Spleen (tissue), 11 donors: ENCODE measurements around the gene GET3. TPM values are rescaled to one million over a fixed set of nuclear protein-coding genes. Genes with fewer than 3 reads are reported as not detected.

Experiments
- DNase-seq: peaks from one replicate; pipeline ENCODE4 v3.0.0-alpha.2; 2020
- H3K27ac ChIP-seq, 8 donors: fragments of 200-600 bp; sonication (generic) in 7 of 8; 1 replicate in 4 of 8; 2 replicates in 4 of 8; pipeline versions ENCODE4 v1.5.0 to v1.8.0; 2016 to 2021; ENCODE audit warnings: inconsistent platforms in 4 of 8, mild to moderate bottlenecking in 4 of 8, moderate library complexity in 1 of 8
- H3K27me3 ChIP-seq, 7 donors: fragments of 200-600 bp; sonication (generic) in 6 of 7; replicated peaks in 1 of 7; 1 replicate in 4 of 7; 2 replicates in 3 of 7; pipeline versions ENCODE4 v1.5.0 to v1.8.0; 2016 to 2021; ENCODE audit warnings: inconsistent platforms in 3 of 7, mild to moderate bottlenecking in 1 of 7
- H3K36me3 ChIP-seq, 6 donors: fragments of 200-600 bp; sonication (generic) in 5 of 6; 1 replicate in 4 of 6; 2 replicates in 2 of 6; pipeline versions ENCODE4 v1.5.0 to v1.8.0; 2016 to 2021; ENCODE audit warnings: inconsistent platforms in 2 of 6
- H3K4me1 ChIP-seq, 6 donors: fragments of 200-600 bp; sonication (generic) in 5 of 6; 1 replicate in 3 of 6; 2 replicates in 3 of 6; pipeline versions ENCODE4 v1.5.0 to v1.8.0; 2016 to 2021; ENCODE audit warnings: inconsistent platforms in 3 of 6
- H3K4me3 ChIP-seq, 8 donors: fragments of 200-600 bp; sonication (generic) in 7 of 8; 1 replicate in 4 of 8; 2 replicates in 4 of 8; pipeline versions ENCODE4 v1.5.0 to v1.8.0; 2016 to 2021; ENCODE audit warnings: inconsistent platforms in 4 of 8, mild to moderate bottlenecking in 4 of 8, moderate library complexity in 2 of 8
- H3K9me3 ChIP-seq, 8 donors: fragments of 200-600 bp; sonication (generic) in 7 of 8; 1 replicate in 4 of 8; 2 replicates in 4 of 8; pipeline versions ENCODE4 v1.5.0 to v1.8.0; 2016 to 2021; ENCODE audit warnings: inconsistent platforms in 4 of 8
- POLR2A ChIP-seq, 3 donors: fragments of 450-650 bp; IDR thresholded peaks; one replicate each; pipeline ENCODE4 v1.5.1; 2017; ENCODE audit warnings: antibody characterized with exemption in 3 of 3, mild to moderate bottlenecking in 1 of 3
- POLR2AphosphoS5 ChIP-seq, 3 donors: sonication (generic); formaldehyde crosslinking; IDR thresholded peaks; one replicate each; pipeline ENCODE4 v1.5.1; 2017; ENCODE audit warnings: antibody characterized with exemption in 3 of 3
- WGBS, 5 donors: extraction: QIAGEN DNeasy Blood & Tissue Kit in 3 of 5; methylation state at CpG; one replicate each; pipeline versions ENCODE4 v1.1.5 to v1.1.7; 2013 to 2018; 5-methylcytosine and 5-hydroxymethylcytosine counted together
- intact Hi-C: fragments of 100-400 bp; cut with DNase I; formaldehyde crosslinking; loops from one replicate; pipeline ENCODE4 v1.15.0; 2023; ENCODE audit warnings: low total_unique reads
- polyA plus RNA-seq, 3 donors: library from polyadenylated mRNA; stranded (reverse); fragments of 200-250 nt; gene quantifications; one replicate each; pipeline ENCODE4 v1.2.1, GENCODE V29; 2013
- total RNA-seq, 7 donors: library from RNA; depleted of rRNA in 3 of 7; stranded (reverse); fragments of >200 nt in 3 of 7; fragmentation: NEBNext Ultra II Directional in 4 of 7; extraction: Animal tissue kit (Norgen Biotek cat#: 25700) in 4 of 7; gene quantifications; one replicate each; pipeline versions ENCODE4 v1.1.0 to v1.2.1, GENCODE V29; 2016 to 2021
- TF ChIP-seq, protein P1 (sequence below), 11 experiments: fragments of 200-600 bp in 7 of 11; fragments of 450-650 bp in 4 of 11; sonication (generic) in 4 of 11; IDR thresholded peaks in 8 of 11; conservative IDR thresholded peaks in 3 of 11; 1 replicate in 7 of 11; 2 replicates in 4 of 11; pipeline versions ENCODE4 v1.4.0 to v1.8.0; 2016 to 2021; ENCODE audit warnings: antibody characterized with exemption in 11 of 11, inconsistent platforms in 4 of 11, mild to moderate bottlenecking in 1 of 11
- donor health status: healthy with polysubstance abuse.
- donor health status: DM: no; HTN: no; CAD: no; lungs with moderate emphysema.
- donor health status: DM: no; HTN: no; CAD: no.
- donor health status: Bipolar disorder and iron deficiency.
- donor health status: healthy.
- donor health status: DM: no; HTN: no; CAD: no.
- donor health status: DM: yes; HTN: yes; CAD: no.

GET3 gene
- total and polyA plus RNA-seq, 10 donors: 32.7 to 68.0 (median 41.2) TPM

DNA sequence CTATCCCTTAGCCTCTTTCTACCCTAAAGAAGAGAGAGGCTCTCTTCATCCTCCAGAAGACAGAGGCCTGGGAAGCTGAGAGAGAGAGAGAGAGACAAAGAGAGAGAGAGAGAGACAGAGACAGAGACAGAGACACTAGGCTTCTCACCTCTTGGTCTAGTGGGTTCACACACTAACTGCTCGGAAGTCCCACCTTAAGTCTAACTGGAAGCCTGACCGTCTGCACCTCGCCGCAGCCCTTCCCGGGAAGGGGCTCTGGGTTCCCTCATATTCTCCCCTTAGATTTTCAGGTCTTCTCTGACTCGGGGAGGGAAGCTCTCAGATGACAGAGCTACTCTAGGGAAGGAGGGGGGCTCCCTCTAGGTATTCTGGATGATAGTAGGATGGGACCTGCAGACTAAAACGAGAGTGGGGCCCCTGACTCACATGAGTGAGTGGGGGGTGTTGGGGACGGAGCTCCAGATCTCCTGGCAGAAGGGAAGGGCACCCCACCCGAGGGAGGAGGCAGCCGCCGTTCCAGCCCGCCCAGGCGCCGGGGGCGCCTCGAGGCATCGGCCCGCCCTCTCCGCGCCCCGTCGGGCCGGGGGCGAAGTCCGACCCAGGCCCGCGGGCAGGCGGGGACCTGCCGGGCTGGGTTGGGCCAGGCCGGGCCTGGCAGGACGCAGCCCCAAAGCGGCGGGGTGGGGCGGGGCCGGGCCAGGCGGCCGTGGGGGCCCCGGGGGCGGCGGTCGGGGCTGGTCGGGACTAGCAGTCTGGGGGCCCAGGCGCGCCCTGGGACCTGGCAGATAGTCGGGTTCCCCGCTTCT lies 52.0 kb downstream of the GET3 start:
- TF ChIP-seq POLR2AphosphoS5 (IDR thresholded peaks at IDR 0.05): no peak
- no peak for TF ChIP-seq POLR2A (IDR thresholded peaks at IDR 0.05)
- TF ChIP-seq, protein P1, sequence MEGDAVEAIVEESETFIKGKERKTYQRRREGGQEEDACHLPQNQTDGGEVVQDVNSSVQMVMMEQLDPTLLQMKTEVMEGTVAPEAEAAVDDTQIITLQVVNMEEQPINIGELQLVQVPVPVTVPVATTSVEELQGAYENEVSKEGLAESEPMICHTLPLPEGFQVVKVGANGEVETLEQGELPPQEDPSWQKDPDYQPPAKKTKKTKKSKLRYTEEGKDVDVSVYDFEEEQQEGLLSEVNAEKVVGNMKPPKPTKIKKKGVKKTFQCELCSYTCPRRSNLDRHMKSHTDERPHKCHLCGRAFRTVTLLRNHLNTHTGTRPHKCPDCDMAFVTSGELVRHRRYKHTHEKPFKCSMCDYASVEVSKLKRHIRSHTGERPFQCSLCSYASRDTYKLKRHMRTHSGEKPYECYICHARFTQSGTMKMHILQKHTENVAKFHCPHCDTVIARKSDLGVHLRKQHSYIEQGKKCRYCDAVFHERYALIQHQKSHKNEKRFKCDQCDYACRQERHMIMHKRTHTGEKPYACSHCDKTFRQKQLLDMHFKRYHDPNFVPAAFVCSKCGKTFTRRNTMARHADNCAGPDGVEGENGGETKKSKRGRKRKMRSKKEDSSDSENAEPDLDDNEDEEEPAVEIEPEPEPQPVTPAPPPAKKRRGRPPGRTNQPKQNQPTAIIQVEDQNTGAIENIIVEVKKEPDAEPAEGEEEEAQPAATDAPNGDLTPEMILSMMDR (IDR thresholded peaks at IDR 0.05 in 8 of 11, conservative IDR thresholded peaks at IDR 0.05 in 3 of 11): no peak
- H3K27me3 ChIP-seq: peaks cover 0 to 5% (median 0%) of the 10 kb centered on the region in 7 donors
- 1 to 5% (median 1%) methylated on average over 24 to 46 of the region's 46 CpGs for WGBS, 5 donors
- H3K36me3 ChIP-seq: no peaks in the 10 kb centered on the region
- peaks cover 41 to 77% (median 67%) of the 10 kb centered on the region in 6 donors for H3K4me1 ChIP-seq
- no peaks in the 10 kb centered on the region for H3K9me3 ChIP-seq
- H3K27ac ChIP-seq: peak overlapping the region; percentile 97 to 100 (median 100)
- intact Hi-C loops: no loop called here
- no peak for DNase-seq
- H3K4me3 ChIP-seq: peak overlapping the region; percentile 72 to 96 (median 88)

DNA sequence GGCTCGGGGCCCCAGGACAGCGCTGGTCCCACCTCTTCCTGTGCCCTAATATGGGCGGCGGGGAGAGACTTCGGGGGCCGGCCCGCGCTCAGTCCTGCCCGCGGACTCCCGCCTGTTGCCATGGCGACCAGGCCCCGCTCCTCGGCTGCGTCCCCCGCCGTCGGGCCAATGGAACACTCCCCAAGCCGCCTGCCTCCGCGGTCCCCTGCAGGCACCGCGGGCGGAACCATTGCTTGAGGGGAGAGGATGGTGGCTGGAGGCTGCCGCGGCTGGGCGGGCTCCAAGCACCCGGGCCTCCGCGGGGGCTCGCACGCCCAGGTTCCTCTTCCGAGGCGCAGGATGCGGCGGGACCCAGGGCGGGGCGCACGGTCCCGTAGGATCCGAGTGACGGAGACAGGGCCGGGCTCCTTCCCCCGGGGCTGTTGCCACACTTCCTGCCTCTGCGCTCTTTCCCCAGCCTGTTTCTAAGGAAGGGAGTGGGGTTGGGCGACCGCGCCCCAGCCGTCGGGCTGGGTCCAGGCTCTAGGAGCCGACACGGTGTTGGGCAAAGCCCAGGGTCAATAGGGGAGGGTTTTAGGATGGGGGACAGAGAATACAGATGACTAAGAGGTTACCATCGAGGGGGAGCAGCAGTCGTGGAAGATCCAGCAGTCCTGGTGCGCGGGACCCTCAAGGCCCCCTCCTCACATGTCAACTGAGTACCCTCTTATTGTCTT lies 52.8 kb downstream of the GET3 start:
- H3K27ac ChIP-seq: peak overlapping the region; percentile 97 to 100 (median 100)
- intact Hi-C loops: no loop called here
- no peaks in the 10 kb centered on the region for H3K36me3 ChIP-seq
- H3K4me3 ChIP-seq: peak overlapping the region; percentile 72 to 96 (median 88)
- TF ChIP-seq POLR2A (IDR thresholded peaks at IDR 0.05) (peak; percentile 46 to 79 (median 69)), POLR2AphosphoS5 (IDR thresholded peaks at IDR 0.05) (peak; percentile 95 to 99 (median 96))
- TF ChIP-seq, protein P1 (IDR thresholded peaks at IDR 0.05 in 8 of 11, conservative IDR thresholded peaks at IDR 0.05 in 3 of 11): peak in 3 of 11 experiments; percentile 15 to 46 (median 38)
- WGBS, 5 donors: 0 to 1% (median 1%) methylated on average over 15 to 56 of the region's 56 CpGs
- H3K27me3 ChIP-seq: peaks cover 0 to 5% (median 0%) of the 10 kb centered on the region in 7 donors
- peaks cover 43 to 77% (median 67%) of the 10 kb centered on the region in 6 donors for H3K4me1 ChIP-seq
- peak; percentile 100 for DNase-seq
- H3K9me3 ChIP-seq: no peaks in the 10 kb centered on the region

GRCh38 chr19:12790628-12791344 lies 53.5 kb downstream of the GET3 start:
- Histone ChIP-seq H3K9me3 (no peaks in the 10 kb centered on the region), H3K36me3 (no peaks in the 10 kb centered on the region), H3K4me1 (peaks cover 36 to 77% (median 67%) of the 10 kb centered on the region in 6 donors), H3K27me3 (peaks cover 0 to 5% (median 0%) of the 10 kb centered on the region in 7 donors), H3K27ac (peak overlapping the region; percentile 97 to 100 (median 100)), H3K4me3 (peak overlapping the region; percentile 72 to 96 (median 88))
- TF ChIP-seq POLR2A (IDR thresholded peaks at IDR 0.05) (no peak), POLR2AphosphoS5 (IDR thresholded peaks at IDR 0.05) (no peak)
- TF ChIP-seq, protein P1 (IDR thresholded peaks at IDR 0.05 in 8 of 11, conservative IDR thresholded peaks at IDR 0.05 in 3 of 11): no peak
- DNase-seq: no peak
- WGBS, 5 donors: 1 to 2% (median 2%) methylated on average over 13 to 22 of the region's 22 CpGs
- intact Hi-C loops: no loop called here
